Coronary artery (tissue), 2 donors: Measurements from ENCODE around the gene CREBBP.
A peak's percentile ranks its signal among the peaks of the same experiment; 100 is the strongest.
"Not testable (repeated sequence)": the region's sequence is repeated elsewhere in the genome, so short reads cannot be mapped to it uniquely, and the experiment has no call there.

Experiments used
- DNase-seq: peaks from one replicate; pipeline ENCODE4 v3.0.0-alpha.2; 2017; ENCODE audit warnings: low spot score
- H3K27ac ChIP-seq, 2 donors: fragments of 200-600 bp; sonication (generic); one replicate each; pipeline ENCODE4 v1.5.1; 2016 to 2019
- H3K4me3 ChIP-seq: fragments of 200-600 bp; sonication (generic); 2 replicates; pipeline ENCODE4 v1.5.1; 2016; ENCODE audit warnings: mild to moderate bottlenecking, moderate library complexity
- CTCF ChIP-seq: fragments of 200-600 bp; sonication (generic); IDR thresholded peaks from one replicate; pipeline ENCODE4 v1.5.1; 2019; ENCODE audit warnings: antibody characterized with exemption

The CREBBP gene

GRCh38 chr16:3904875-3905274, 24.4 kb upstream of the CREBBP start:
- Histone ChIP-seq H3K4me3 (no peak overlapping the region), H3K27ac (no peak overlapping the region)
- no peak for TF ChIP-seq CTCF
- DNase-seq = no peak

DNA sequence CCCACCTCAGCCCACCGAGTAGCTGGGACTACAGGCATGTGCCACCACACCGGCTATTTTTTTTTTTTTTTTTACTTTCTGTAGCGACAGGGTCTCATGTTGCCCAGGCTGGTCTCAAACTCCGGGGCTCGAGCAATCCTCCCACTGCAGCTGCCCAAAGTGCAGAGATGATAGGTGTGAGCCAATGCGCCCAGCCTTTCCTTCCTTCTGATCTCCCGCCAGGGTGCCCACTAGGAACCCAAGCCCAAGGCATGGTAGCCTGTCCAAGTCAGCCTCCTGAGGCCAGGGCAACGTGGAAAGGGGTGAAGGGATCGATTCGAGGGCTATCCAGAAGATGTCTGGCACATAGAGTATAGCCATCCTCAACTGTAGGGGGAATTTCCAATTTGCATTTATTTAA, 9.6 kb upstream of the CREBBP start:
- DNase-seq = no peak
- Histone ChIP-seq H3K4me3 (no peak overlapping the region), H3K27ac (no peak overlapping the region)
- TF ChIP-seq CTCF = no peak

DNA sequence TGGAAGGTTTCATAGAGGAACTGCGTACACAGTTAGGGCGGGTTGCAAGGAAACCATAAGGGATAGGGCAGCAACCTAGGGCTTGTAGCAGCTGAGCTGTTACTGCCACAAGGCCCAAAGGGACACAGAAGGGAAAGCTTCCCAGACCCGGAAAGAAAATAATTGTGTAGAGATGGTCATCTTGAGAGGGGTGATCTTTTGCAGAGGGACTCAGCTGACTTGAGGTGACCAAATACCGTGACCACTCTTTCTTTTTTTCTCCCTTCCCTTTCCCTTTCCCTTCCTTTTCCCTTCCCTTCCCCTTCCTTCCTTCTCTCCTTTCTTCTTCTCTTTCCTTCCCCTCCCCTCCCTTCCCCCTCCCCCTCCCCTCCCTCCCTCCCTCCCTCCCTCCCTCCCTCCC, 8.5 kb upstream of the CREBBP start:
- TF ChIP-seq CTCF = no peak
- no peak for DNase-seq
- Histone ChIP-seq H3K4me3 (no peak overlapping the region), H3K27ac (no peak overlapping the region)

GRCh38 chr16:3885999-3886398, 5.5 kb upstream of the CREBBP start:
- DNase-seq, H3K4me3 ChIP-seq, H3K27ac ChIP-seq: not testable (repeated sequence)

GRCh38 chr16:3884398-3884797, 3.9 kb upstream of the CREBBP start:
- no peak for TF ChIP-seq CTCF
- no peak for DNase-seq
- Histone ChIP-seq H3K4me3 (no peak overlapping the region), H3K27ac (no peak overlapping the region)

- no peak for TF ChIP-seq CTCF
These were observed 2.0 kb upstream of the CREBBP start for GRCh38 chr16:3882531-3882930.

GRCh38 chr16:3881499-3881990, 1.0 kb upstream of the CREBBP start:
- peak overlapping the region; percentile 99 for H3K4me3 ChIP-seq
- no peak for TF ChIP-seq CTCF
- no peak overlapping the region for H3K27ac ChIP-seq
- DNase-seq = no peak

More at GRCh38 chr16:3882531-3882930, 2.0 kb upstream of the CREBBP start:
- H3K4me3 ChIP-seq = no peak overlapping the region
- no peak for DNase-seq
- no peak overlapping the region for H3K27ac ChIP-seq
